Right renal pelvis (tissue), 4 donors: Measurements from ENCODE around the gene TSPYL1. TPM values are rescaled to one million over a fixed set of nuclear protein-coding genes. Genes with fewer than 3 reads are reported as not detected.

Source experiments
- DNase-seq, 4 donors: peaks; one replicate each; pipeline ENCODE4 v3.0.0-alpha.2; 2013; ENCODE audit warnings: low read depth in 4 of 4, low spot score in 3 of 4, missing footprints in 1 of 4
- polyA plus RNA-seq, 4 donors: library from polyadenylated mRNA; unstranded; fragments of 120-200 nt; gene quantifications; one replicate each; pipeline ENCODE4 v1.2.1, GENCODE V29; 2013; ENCODE audit not compliant: insufficient read length in 4 of 4

The TSPYL1 gene
- polyA plus RNA-seq, 4 donors = 98.8 to 106 (median 103) TPM

DNA sequence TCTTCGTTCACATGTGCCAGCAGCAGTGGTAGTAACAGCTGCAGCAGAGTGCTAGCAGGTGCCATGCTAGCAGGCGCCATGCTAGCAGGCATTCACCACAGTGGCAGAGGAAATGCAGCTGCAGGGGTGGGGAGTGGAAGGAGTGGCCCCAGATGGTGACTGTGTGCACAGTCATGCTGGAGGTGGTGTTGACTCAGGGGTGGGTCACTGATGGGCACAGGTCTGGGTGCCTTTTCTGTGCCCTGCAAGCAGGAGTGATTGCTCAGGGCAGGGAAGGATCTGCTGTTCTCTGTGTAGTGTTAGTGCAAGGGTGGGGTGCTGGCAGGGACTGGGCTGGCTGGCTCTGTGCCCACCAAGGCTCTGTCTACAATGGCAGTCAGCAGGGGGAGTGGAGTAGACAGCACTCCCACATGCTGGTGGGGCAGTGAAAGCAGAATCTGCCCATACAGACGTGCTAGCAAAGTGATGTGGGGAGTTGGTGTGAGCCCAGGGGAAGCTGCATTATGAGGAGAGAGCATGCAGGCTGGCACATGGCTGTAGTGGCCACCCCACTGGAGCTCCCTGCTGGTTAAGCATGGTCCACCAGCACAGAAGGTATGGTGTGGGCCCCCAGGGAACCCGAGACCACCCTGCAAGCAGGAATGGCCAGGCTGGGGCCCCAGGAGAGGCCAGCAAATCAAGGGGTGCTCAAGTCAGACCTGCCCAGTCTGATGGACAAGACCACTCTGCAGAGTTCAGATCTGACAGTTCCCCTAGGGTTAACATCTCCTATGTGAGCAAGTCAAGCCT lies 14.5 kb downstream of the TSPYL1 start:
- no peak for DNase-seq

DNA sequence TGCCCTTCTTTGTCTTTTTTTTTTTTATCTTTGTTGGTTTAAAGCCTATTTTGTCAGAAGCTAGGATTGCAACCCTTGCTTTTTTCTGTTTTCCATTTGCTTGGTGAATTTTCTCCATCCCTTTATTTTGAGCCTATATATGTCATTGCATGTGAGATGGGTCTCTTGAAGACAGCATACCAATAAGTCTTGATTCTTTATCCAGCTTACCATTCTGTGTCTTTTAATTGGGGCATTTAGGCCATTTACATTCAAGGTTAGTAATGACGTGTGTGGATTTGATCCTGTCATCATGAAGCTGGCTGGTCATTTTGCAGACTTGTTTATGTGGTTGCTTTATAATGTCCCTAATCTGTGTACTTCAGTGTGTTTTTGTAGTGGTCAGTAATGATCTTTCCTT lies 16.4 kb downstream of the TSPYL1 start:
- no peak for DNase-seq

DNA sequence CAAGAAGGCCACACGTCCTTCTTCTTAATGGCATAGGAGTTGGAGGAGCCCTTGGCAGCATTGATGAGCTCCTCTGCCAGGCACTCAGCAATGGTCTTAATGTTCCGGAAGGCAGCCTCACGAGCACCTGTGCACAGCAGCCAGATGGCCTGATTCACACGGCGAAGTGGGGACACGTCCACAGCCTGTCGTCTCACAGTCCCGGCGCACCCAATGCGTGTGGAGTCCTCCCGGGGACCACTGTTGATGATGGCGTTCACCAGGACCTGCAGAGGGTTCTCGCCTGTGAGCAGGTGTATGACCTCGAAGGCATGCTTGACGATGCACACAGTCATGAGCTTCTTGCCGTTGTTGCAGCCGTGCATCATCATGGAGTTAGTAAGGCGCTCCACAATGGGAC lies 21.2 kb downstream of the TSPYL1 start:
- no peak for DNase-seq

DNA sequence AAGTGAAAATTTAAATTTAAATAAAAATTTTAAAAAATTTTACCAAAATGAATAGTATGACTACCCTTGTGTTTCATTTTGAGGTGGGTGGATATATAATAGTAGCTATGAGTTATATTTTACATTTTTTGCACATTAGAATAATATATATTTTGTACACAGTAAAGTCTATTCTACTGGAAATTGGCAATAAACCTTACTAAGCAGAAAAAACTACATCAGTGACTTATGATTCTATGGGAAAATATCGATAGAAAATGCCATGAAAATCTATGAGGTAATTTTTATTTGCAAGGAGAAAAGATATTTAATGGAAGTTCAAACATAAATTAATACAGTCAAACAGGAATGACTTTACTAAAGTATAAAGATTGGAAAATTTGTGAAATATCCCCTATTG lies 23.0 kb downstream of the TSPYL1 start:
- DNase-seq = no peak

DNA sequence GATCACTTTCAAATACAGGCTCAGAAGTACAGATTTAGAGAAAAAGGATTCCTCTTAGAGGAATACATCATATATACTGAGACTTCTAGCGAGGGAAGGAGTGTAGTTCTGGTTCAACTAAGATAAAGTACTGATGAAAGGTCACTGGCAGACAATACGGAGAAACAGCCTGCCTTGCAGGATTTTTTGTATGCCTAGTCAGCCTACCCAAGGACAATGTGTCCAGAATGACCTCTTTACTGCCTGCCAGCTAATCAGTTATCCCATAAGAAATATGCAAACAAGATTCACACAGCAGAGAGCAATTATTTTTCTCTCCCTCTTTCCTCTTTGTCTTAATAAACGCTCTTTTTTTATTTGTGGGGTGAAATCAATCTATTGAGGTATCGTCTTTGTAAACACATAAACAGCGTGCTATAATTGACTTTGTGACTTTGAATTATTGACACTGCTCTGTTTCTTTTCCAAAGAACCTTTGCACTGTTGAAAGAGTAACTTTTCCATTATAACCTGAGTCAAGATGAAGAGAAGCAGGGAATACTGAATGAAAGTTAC lies 24.4 kb downstream of the TSPYL1 start:
- DNase-seq = no peak

DNA sequence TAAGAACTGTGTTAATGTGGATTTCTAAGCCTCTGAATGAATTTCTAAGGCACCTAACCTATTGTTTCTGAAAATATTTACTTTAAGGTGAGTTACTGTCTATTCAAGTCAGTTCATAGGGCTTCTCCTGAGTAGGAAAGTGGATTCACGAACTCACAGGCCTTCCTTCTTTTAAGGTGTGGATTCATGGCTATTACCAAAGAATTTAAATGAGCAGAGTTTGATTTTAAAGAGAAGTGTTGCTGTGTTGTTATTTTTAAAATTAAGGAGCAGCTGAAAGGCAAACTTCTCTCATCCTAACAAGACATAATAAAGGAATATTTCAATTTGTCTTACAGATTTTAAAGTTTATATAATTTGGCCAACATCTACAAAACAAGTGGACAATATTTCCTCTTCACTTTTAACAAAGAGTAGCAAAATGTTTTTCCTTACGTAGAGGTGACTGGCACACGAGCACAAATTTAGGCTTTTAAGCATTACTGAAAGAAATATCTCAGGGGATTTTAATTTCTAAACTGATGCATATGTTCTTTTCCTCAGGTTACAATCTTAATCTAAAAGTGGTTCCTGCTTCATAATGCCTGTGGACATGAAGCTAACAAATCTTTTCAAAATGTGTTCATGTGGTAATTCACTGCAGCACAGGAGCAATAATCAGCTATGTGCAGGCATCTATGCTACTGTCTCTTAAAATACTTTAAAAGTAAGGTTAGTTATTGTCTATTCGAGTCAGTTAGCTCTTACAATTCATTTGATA lies 25.3 kb downstream of the TSPYL1 start:
- DNase-seq = no peak

DNA sequence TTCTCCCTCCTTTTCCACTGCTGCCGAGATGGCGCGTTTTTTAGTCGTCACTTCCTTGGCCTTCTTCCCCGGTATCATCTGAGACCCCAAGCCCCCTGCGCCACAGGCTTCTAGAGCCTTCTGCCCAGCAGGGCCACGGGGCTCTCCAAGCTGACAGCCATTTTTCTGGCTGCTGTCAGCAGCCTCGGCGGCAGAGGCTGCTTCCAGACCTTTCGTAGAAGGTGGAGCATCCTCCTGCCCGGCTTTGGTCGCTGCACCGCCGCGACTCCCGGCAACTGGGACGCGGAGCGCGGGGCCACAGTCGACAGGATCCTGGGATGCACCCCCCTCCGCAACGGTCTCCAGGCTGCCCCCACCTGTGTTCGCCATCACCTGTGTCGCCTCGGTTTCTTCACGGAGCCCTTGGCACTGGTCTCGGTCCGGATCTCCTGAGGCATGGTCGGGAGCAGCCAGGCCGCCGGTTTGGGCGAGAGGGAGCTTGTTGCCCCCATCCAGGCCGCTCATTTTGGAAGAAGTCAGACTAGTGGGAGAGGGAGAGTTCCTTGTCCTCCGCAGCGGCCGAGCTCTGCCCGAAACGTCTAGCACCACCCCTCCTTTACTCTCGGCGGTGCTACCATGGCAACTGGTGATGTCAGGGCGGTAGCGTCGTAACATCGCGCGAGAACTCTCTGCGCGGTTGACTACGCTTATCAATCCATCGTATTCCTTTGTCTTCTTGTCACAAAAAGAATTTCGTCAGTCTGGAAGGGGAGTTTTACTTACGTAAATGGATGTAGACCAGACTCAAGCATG lies 26.0 kb downstream of the TSPYL1 start, which contains the start of gene TSPYL4:
TSPYL4 (minus strand) TSS at position 571 of the 792 bp plus-strand sequence; CDS start at position 504, 67 bp downstream.
- DNase-seq = peak; percentile 92 to 97 (median 96)

DNA sequence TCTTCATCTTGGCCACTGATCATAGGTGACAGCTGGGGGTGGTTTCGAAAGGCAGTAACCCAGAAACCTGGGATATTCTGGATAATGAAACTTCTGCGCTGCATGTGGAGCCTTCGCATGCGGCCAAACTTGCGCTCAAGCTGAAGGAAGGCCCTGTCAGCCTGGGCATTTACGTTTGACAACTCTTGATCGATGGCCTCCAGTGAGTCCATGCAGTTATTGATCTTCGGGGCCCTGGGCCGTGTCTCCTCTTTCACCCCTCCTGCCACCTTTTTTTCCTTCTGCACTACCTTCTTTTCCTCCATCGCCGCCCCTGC lies 26.6 kb downstream of the TSPYL1 start:
- DNase-seq = no peak

DNA sequence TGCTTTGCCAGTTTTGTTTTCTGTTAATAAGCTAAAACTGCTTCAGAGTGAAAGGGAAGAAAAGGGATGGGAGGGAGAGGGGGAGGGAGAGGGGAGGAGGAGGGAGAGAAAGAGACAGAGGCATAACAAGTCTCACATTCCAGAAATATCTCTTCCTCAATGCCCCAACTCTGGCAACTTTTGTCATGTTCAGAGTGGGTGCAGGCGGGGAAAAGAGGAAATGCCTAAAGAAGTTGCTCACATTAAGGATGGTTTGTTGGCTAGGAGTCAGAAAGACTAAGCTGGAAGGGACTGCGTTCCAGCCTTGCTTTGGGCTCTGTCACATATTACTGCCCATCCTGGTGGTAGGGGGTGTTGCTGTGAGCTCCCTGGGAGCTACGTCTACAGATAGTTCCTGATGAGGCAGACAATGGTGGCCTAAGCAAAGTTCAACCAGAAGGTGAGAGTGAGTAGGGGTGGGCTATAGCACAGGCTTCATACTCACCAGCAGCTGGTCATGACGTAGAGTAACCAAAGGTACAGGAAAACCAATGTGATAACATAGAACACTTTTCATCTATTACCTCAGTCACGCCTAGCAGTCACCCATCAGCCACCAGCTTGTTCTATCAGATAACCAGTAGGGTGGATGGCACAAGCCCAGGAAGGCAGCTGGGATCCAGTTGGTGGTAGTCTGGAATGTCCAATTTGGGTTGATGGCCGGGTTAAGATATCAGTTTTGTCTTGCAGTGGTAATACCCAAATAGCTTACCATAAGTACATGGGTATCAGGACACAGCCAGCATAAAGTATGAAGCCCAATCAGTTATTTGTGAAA lies 28.0 kb downstream of the TSPYL1 start:
- DNase-seq = no peak

DNA sequence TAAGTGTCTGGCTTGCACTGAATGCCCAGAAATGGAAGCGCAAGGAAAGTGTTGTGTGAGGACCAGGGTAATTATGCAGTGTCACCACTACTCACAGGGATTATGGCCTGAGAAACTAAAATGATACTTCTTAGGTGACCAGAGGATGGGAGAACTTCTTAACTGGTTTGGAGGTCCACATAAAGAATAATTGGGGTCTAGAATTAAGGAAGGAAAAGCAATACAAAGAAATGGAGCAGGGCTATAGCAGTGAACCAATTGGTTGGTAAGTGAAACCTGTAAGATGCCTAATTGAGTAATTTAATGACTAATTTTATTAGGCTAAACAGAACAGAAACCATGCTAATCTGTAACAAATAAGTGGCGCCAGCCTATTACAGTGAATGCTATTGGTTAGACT lies 31.2 kb downstream of the TSPYL1 start:
- DNase-seq = no peak

DNA sequence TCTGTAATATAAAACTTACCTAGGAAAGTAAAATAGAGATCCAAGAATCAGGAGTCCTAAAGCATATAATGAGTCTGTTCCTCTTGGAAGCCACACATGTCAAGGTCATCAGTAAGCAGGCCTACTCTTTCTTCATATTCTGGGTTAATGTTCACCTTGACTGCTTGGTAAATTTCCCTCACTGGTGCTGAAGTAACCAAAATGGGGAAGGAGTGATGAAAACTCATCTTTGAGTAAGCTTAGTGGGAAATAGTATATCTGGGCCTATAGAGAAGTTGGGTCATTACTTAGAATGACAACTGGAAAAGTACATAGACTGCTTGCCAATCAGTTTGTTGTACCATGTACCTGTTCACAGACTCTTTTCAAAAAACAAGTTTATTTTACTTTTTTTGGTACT lies 32.4 kb downstream of the TSPYL1 start:
- DNase-seq = no peak

DNA sequence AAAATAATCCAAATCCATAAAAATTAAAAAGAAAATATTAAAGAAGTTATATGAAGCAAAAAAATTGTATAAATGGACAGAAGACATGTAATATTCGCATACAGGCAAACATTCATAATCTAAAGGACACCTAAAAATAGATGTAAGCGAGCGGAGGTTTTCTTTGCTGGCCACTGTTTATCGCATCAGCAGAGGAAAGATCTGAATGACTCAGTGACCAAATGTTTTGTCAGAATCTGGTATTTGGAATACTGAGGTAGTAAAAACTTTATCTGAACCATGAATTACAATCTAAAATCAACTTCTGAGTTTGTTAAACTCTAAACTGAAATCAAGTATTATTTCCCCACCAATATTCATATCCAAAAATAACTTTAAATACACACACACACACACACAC lies 33.6 kb downstream of the TSPYL1 start:
- no peak for DNase-seq

DNA sequence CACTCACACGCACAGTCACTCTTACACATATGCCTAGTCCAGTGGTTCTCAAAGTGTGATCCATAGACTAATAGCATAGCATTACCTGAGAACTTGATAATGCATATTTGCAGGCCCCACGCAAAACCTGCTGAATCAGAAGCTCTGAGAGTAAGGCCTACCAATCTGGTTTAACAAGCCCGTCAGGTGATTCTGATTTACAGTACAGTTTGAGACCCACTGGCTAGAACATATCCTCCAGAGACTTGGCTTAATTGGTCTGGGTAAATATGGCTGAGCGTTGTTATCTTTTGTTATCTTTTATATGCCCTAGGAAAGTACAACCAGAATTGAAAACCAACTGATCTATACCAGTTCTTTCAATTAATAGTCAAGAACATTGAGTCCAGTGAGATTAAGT lies 35.4 kb downstream of the TSPYL1 start:
- no peak for DNase-seq

DNA sequence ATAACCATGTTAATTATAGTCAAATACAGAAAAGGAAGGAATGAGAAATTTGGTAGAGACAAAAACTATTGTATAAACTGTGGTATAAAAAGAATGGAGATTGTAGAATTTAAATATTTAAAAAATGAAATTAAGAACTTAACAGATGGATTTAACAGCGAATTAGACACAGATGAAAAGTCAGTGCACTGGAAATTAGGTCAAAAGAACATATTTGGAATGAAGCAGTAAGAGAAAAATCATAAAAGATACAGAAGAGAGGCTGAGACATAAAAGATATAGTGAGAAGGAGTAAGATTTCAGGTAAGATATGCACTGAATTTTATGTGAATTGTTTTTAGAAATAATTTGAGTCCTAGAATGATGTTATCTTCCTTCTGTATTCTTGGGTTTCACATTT lies 39.9 kb downstream of the TSPYL1 start:
- no peak for DNase-seq

DNA sequence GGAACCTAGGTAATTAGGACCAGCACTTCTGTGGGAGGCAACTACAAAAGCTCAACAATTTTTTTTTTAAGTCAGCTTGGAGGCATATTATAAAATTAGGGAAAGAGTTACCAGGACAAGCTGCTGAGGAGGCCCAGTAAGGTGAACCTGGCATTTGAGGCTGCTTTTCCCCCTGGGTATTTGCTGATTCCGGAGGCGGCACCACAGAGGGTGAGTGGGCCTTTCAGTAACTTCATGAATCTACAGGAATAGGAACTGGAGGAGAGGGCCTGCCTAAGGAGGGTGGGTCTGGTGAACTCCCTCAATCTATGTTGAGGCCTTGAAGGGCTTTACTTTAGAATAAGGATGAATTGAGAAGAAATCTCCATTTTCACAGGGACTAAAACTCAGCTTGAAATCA lies 40.5 kb downstream of the TSPYL1 start:
- no peak for DNase-seq

DNA sequence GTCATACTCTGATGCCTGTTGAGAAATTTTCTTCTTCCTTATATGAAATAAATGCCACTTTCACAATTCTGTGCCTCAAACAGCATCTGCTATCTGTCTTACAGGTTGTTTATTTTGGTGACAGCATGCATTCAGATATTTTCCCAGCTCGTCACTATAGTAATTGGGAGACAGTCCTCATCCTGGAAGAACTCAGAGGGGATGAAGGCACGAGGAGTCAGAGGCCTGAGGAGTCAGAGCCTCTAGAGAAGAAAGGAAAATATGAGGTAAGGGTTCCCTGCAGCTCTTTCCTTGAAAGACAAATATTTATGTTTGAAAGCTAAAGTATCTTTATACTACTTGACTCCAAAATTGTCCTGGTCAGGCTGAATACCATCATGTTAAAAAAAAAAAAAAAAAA lies 41.6 kb downstream of the TSPYL1 start:
- DNase-seq = no peak

DNA sequence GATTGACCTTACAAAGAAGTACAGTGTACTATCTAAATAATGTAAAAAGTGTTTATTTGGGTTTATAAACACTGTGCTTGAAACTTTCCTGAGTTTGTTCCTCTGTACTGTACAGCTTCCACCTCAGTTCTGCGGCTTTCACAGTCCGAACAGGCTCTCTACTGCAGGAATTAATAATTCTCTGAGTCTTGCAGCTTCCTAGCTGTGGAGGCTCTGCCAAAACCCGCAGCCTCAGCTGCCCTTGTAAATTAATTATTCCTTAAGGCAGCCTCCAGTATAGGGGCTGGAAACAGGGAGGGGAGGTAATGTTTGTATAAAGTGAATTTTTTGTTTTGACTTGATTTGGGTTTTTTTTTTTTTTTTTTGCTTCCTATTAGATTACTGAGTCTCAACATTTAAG lies 45.0 kb downstream of the TSPYL1 start:
- DNase-seq = no peak

DNA sequence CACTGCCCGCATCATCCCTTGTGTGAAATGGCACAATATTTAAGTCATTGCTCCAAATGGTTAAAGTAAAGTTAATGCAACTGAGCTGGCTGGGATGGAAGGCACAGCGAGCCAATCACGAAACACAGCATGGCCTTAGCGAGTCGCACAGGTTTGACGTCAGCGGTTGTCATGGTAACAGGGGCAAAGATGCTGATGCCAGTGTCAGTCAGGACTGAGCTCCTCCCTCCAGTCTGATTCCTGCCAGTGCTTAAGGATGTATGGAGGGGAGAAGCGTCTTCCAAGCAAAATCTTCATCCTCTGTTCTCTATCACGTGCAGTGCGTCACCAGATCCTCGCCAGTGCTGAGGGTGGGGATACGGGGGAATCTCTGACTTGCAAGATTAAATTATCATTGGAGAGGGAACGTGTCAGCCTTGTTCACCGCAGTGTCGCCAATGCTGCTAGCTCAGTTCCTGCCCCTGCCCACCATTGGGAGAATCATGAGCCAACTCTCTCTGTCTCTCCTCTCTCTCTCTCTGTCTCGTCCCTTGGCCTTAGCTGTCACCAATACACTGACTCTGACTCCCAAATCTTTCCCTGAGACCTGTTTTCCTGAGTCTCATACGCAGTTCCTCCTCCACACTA lies 50.3 kb downstream of the TSPYL1 start:
- peak; percentile 81 to 91 (median 84) for DNase-seq
